ENCODE data around the gene BLOC1S2. TPM values are rescaled to one million over a fixed set of nuclear protein-coding genes. Genes with fewer than 3 reads are reported as not detected.

Gene BLOC1S2
- polyA plus RNA-seq, 10 donors = 25.8 to 29.5 (median 27.4) TPM

Other genes starting within 250 kb of the BLOC1S2 start
- under 1 TPM in 3 of 10 donors, not detected in 7; 0.08 to 0.21 (median 0.19) TPM for gene CPN1, start 204.8 kb downstream of the BLOC1S2 start, polyA plus RNA-seq (ENCODE audit: insufficient read length in 10 of 10)
- 10 to 100 TPM; 34.1 to 49.9 (median 37.7) TPM for gene ERLIN1, start 100.7 kb downstream of the BLOC1S2 start, polyA plus RNA-seq (ENCODE audit: insufficient read length in 10 of 10)
- 10 to 100 TPM; 11.1 to 18.5 (median 15.1) TPM for gene CHUK, start 57.1 kb downstream of the BLOC1S2 start, polyA plus RNA-seq (ENCODE audit: insufficient read length in 10 of 10)
- gene CWF19L1, start 19.0 kb downstream of the BLOC1S2 start, polyA plus RNA-seq (ENCODE audit: insufficient read length in 10 of 10) = 10 to 100 TPM; 17.3 to 26.2 (median 21.4) TPM
- gene PKD2L1, start 43.5 kb upstream of the BLOC1S2 start, polyA plus RNA-seq (ENCODE audit: insufficient read length in 10 of 10) = under 1 TPM in 2 of 10 donors, not detected in 8; 0.08 to 0.11 TPM
- 10 to 100 TPM; 12.6 to 33.0 (median 19.0) TPM for gene SCD, start 60.6 kb upstream of the BLOC1S2 start, polyA plus RNA-seq (ENCODE audit: insufficient read length in 10 of 10)
- under 1 TPM in 2 of 10 donors, not detected in 8; 0.10 to 0.11 TPM for gene WNT8B, start 176.3 kb upstream of the BLOC1S2 start, polyA plus RNA-seq (ENCODE audit: insufficient read length in 10 of 10)
- 10 to 100 TPM in 5 of 10 donors, 1 to 10 TPM in 5; 4.8 to 17.3 (median 10.2) TPM for gene SEC31B, start 233.2 kb upstream of the BLOC1S2 start, polyA plus RNA-seq (ENCODE audit: insufficient read length in 10 of 10)
- 100 to 1,000 TPM; 102 to 143 (median 120) TPM for gene NDUFB8, start 243.2 kb upstream of the BLOC1S2 start, polyA plus RNA-seq (ENCODE audit: insufficient read length in 10 of 10)
- gene HIF1AN, start 249.3 kb upstream of the BLOC1S2 start, polyA plus RNA-seq (ENCODE audit: insufficient read length in 10 of 10) = 10 to 100 TPM; 27.1 to 42.1 (median 37.0) TPM